SHP77 (cell line): Measurements from ENCODE around the gene IKZF1.
A peak's percentile ranks its signal among the peaks of the same experiment; 100 is the strongest.

Experiments used
- DNase-seq, 2 experiments: peaks; one replicate each; lab custom pipeline; 2025; lab: John Stamatoyannopoulos, UW

Gene IKZF1

GRCh38 chr7:50304129-50304910 lies at the start of gene IKZF1:
Gene IKZF1, plus strand, starts transcription at chr7:50304716. Its CDS starts 14,346 bp downstream, at chr7:50319062.
- DNase-seq: no peak

- DNase-seq: no peak
Observed at GRCh38 chr7:50261593-50261992, 42.9 kb upstream of the IKZF1 start.

GRCh38 chr7:50262446-50262845 lies 42.1 kb upstream of the IKZF1 start:
- no peak for DNase-seq

- no peak for DNase-seq
Observed at GRCh38 chr7:50262916-50263690, 41.4 kb upstream of the IKZF1 start.

GRCh38 chr7:50264908-50265307 lies 39.6 kb upstream of the IKZF1 start:
- DNase-seq: no peak

GRCh38 chr7:50265968-50266634 lies 38.4 kb upstream of the IKZF1 start:
- DNase-seq: no peak

GRCh38 chr7:50266635-50267386 lies 37.7 kb upstream of the IKZF1 start:
- DNase-seq: peak in 1 of 2 experiments; percentile 6

GRCh38 chr7:50267525-50268041 lies 36.9 kb upstream of the IKZF1 start:
- DNase-seq: no peak

GRCh38 chr7:50268223-50268622 lies 36.3 kb upstream of the IKZF1 start:
- DNase-seq: no peak

- DNase-seq: peak; percentile 63 to 72
Observed at GRCh38 chr7:50268990-50269389, 35.5 kb upstream of the IKZF1 start.

- no peak for DNase-seq
Observed at GRCh38 chr7:50270531-50271018, 33.9 kb upstream of the IKZF1 start.

GRCh38 chr7:50272808-50273207 lies 31.7 kb upstream of the IKZF1 start:
- DNase-seq: no peak

GRCh38 chr7:50273301-50273700 lies 31.2 kb upstream of the IKZF1 start:
- no peak for DNase-seq

- DNase-seq: no peak
Observed at GRCh38 chr7:50273870-50274269, 30.6 kb upstream of the IKZF1 start.

- DNase-seq: no peak
Observed at GRCh38 chr7:50274361-50274760, 30.2 kb upstream of the IKZF1 start.

- DNase-seq: no peak
Observed at GRCh38 chr7:50275430-50275829, 29.1 kb upstream of the IKZF1 start.

GRCh38 chr7:50276483-50276882 lies 28.0 kb upstream of the IKZF1 start:
- no peak for DNase-seq

GRCh38 chr7:50278120-50278519 lies 26.4 kb upstream of the IKZF1 start:
- DNase-seq: no peak

- DNase-seq: no peak
Observed at GRCh38 chr7:50281680-50282445, 22.7 kb upstream of the IKZF1 start.

- DNase-seq: no peak
Observed at GRCh38 chr7:50282813-50283605, 21.5 kb upstream of the IKZF1 start.
